SK-N-SH (cell line): Measurements from ENCODE around the gene ASS1. TPM values are rescaled to one million over a fixed set of nuclear protein-coding genes. Genes with fewer than 3 reads are reported as not detected.

ENCODE experiments used
- CTCF ChIA-PET: fragments of 300-600, 350-600 bp; formaldehyde crosslinking; extraction: SDS; loops from one replicate; lab custom pipeline; 2021; lab: Yijun Ruan, JAX
- POLR2A ChIA-PET: fragments of 350-600 bp; sonication (Branson Sonifier 250); formaldehyde crosslinking; extraction: SDS; loops from one replicate; lab custom pipeline; 2020; ENCODE audit warnings: antibody characterized with exemption, inconsistent platforms; lab: Yijun Ruan, JAX
- DNase-seq: peaks from one replicate; pipeline ENCODE4 v3.0.0; 2012
- H2AFZ ChIP-seq: fragments of 200-600 bp; sonication (generic); 2 replicates; pipeline ENCODE4 v1.8.1; 2016; ENCODE audit warnings: antibody characterized with exemption, mild to moderate bottlenecking, low read depth
- H3F3A ChIP-seq: fragments of 200-600 bp; sonication (generic); replicated peaks from 2 replicates; pipeline ENCODE3; 2016; ENCODE audit warnings: antibody characterized with exemption, mild to moderate bottlenecking; ENCODE audit not compliant: insufficient read depth
- H3K27ac ChIP-seq, 2 experiments: fragments of 200-500 bp in 1 of 2; fragments of 200-600 bp in 1 of 2; sonication (Bioruptor generic) in 1 of 2; sonication (generic), shearing (Covaris generic) in 1 of 2; 2 replicates each; pipeline versions ENCODE4 v1.5.1 to v1.6.1; 2014 to 2016; ENCODE audit warnings: low read depth in 2 of 2, inconsistent platforms in 1 of 2, low read length in 1 of 2, mild to moderate bottlenecking in 1 of 2, mixed read lengths in 1 of 2
- H3K27me3 ChIP-seq: fragments of 200-600 bp; sonication (generic), shearing (Covaris generic); 2 replicates; pipeline ENCODE4 v1.6.1; 2016; ENCODE audit warnings: mixed run types; ENCODE audit not compliant: insufficient read depth
- H3K36me3 ChIP-seq, 2 experiments: fragments of 200-500 bp in 1 of 2; fragments of 200-600 bp in 1 of 2; sonication (Bioruptor generic) in 1 of 2; sonication (generic) in 1 of 2; replicated peaks in 1 of 2; 2 replicates each; pipeline versions ENCODE3 to v1.5.1; 2014 to 2016; ENCODE audit warnings: low read length in 1 of 2, mild to moderate bottlenecking in 1 of 2; ENCODE audit not compliant: insufficient read depth in 2 of 2, control insufficient read depth in 1 of 2
- H3K4me1 ChIP-seq, 2 experiments: fragments of 200-500 bp in 1 of 2; fragments of 200-600 bp in 1 of 2; sonication (Bioruptor generic) in 1 of 2; sonication (generic), shearing (Covaris generic) in 1 of 2; 2 replicates each; pipeline versions ENCODE4 v1.5.1 to v1.6.1; 2014 to 2016; ENCODE audit warnings: low read depth in 1 of 2, low read length in 1 of 2, mixed run types in 1 of 2; ENCODE audit not compliant: insufficient read depth in 2 of 2, control insufficient read depth in 1 of 2
- H3K4me2 ChIP-seq: fragments of 200-600 bp; sonication (generic), shearing (Covaris generic); 2 replicates; pipeline ENCODE4 v1.6.1; 2017; ENCODE audit warnings: mixed run types
- H3K4me3 ChIP-seq, 2 experiments: fragments of 200-500 bp in 1 of 2; fragments of 200-600 bp in 1 of 2; sonication (Bioruptor generic) in 1 of 2; sonication (generic), shearing (Covaris generic) in 1 of 2; 2 replicates each; pipeline versions ENCODE4 v1.5.1 to v1.8.1; 2014 to 2016; ENCODE audit warnings: low read depth in 2 of 2, inconsistent platforms in 1 of 2, low read length in 1 of 2, mild to moderate bottlenecking in 1 of 2, mixed read lengths in 1 of 2, moderate library complexity in 1 of 2
- H3K79me2 ChIP-seq: fragments of 200-600 bp; sonication (generic); 2 replicates; pipeline ENCODE4 v1.8.1; 2017; ENCODE audit warnings: mild to moderate bottlenecking; ENCODE audit not compliant: insufficient read depth
- H3K9ac ChIP-seq: fragments of 200-600 bp; sonication (generic); 2 replicates; pipeline ENCODE4 v1.6.1; 2017; ENCODE audit warnings: mixed run types
- H3K9me2 ChIP-seq: fragments of 200-600 bp; sonication (generic); 2 replicates; pipeline ENCODE4 v1.6.1; 2017; ENCODE audit warnings: mixed run types
- H3K9me3 ChIP-seq: fragments of 200-600 bp; sonication (generic); 2 replicates; pipeline ENCODE4 v1.6.1; 2017; ENCODE audit warnings: mixed run types, mild to moderate bottlenecking, moderate library complexity
- H4K20me1 ChIP-seq: fragments of 200-600 bp; sonication (generic); 2 replicates; pipeline ENCODE4 v1.6.1; 2017; ENCODE audit warnings: mild to moderate bottlenecking, mixed run types; ENCODE audit not compliant: insufficient read depth
- ELF1 ChIP-seq: IDR thresholded peaks from 2 replicates; pipeline ENCODE4 v1.4.0; 2012
- EP300 ChIP-seq, 2 experiments: IDR thresholded peaks; 2 replicates each; pipeline versions ENCODE4 v1.4.0 to v1.6.1; 2012; ENCODE audit warnings: borderline replicate concordance in 1 of 2, low read depth in 1 of 2, low read length in 1 of 2
- FOXJ3 ChIP-seq: sonication (generic); formaldehyde crosslinking; IDR thresholded peaks from 2 replicates; pipeline ENCODE4 v1.5.1; 2020; ENCODE audit warnings: mild to moderate bottlenecking, missing genetic modification reagents
- FOXM1 ChIP-seq: IDR thresholded peaks from 2 replicates; pipeline ENCODE4 v1.4.0; 2012; ENCODE audit warnings: low read depth, mild to moderate bottlenecking
- GATA2 ChIP-seq: sonication (generic); formaldehyde crosslinking; IDR thresholded peaks from 2 replicates; pipeline ENCODE4 v1.5.0; 2020; ENCODE audit warnings: mild to moderate bottlenecking, missing genetic modification reagents
- JUND ChIP-seq: IDR thresholded peaks from 2 replicates; pipeline ENCODE4 v1.4.0; 2012
- MEF2A ChIP-seq: IDR thresholded peaks from 2 replicates; pipeline ENCODE4 v1.4.0; 2012; ENCODE audit warnings: low read depth, borderline replicate concordance
- MXI1 ChIP-seq: IDR thresholded peaks from 2 replicates; pipeline ENCODE4 v1.6.1; 2012; ENCODE audit warnings: mild to moderate bottlenecking, low read depth, low read length, improper control_type of control experiment
- NFIC ChIP-seq: IDR thresholded peaks from 2 replicates; pipeline ENCODE4 v1.4.0; 2012; ENCODE audit warnings: borderline replicate concordance
- RAD21 ChIP-seq: IDR thresholded peaks from 2 replicates; pipeline ENCODE4 v1.6.1; 2012; ENCODE audit warnings: mild to moderate bottlenecking, low read length
- RCOR1 ChIP-seq: fragments of 150-350 bp; IDR thresholded peaks from 2 replicates; pipeline ENCODE4 v1.6.1; 2017; ENCODE audit warnings: antibody characterized with exemption, low read length
- USF1 ChIP-seq: IDR thresholded peaks from 2 replicates; pipeline ENCODE4 v1.4.0; 2012; ENCODE audit warnings: low read depth, borderline replicate concordance
- YY1 ChIP-seq: IDR thresholded peaks from 2 replicates; pipeline ENCODE4 v1.4.0; 2012; ENCODE audit warnings: low read depth, mild to moderate bottlenecking
- ZBTB33 ChIP-seq: IDR thresholded peaks from 2 replicates; pipeline ENCODE4 v1.4.0; 2012; ENCODE audit warnings: low read depth, borderline replicate concordance
- WGBS: methylation state at CpG from one replicate; pipeline ENCODE4 v1.1.6; 2017; ENCODE audit warnings: low lambda C conversion rate; 5-methylcytosine and 5-hydroxymethylcytosine counted together
- polyA plus RNA-seq, 3 experiments: library from polyadenylated mRNA; depleted of rRNA; stranded (reverse); fragments of >200 nt; gene quantifications; 2 replicates each; pipeline ENCODE4 v1.2.3, GENCODE V29; 2012
- TF ChIP-seq, protein P1 (sequence below): IDR thresholded peaks from 2 replicates; pipeline ENCODE4 v1.4.0; 2012; ENCODE audit warnings: low read depth
- TF ChIP-seq, protein P2 (sequence below): fragments of 150-350 bp; IDR thresholded peaks from 2 replicates; pipeline ENCODE4 v1.6.1; 2017; ENCODE audit warnings: antibody characterized with exemption, low read length, low read depth, borderline replicate concordance
- TF ChIP-seq, protein P3 (sequence below): fragments of 150-350 bp; IDR thresholded peaks from 2 replicates; pipeline ENCODE4 v1.6.1; 2016; ENCODE audit warnings: mild to moderate bottlenecking, low read depth, low read length

ASS1 gene
- polyA plus RNA-seq, 1 of the 3 experiments (the other 2 are of a cell fraction): 0.59 TPM

DNA sequence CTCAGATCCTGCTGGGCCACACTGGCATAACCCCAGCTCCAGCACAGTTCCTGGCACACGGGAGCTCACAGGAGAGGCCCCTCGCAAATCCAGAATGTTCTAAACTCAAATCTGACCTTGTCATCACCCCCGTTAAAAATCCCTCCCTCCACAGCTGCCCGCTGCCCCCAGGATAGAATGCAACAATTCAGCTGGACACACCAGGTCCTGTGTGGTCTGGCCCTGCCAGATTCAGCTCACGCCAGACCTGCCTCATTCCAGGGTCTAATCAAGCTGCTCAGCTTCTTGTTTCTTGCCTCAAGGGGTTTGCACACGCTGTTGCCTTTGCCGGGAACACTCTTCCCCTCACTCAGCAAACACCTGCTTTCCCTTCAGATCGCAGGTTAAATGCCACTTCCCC is 45.0 kb upstream of the ASS1 start:
- Histone ChIP-seq H2AFZ (no peak overlapping the region), H3K4me2 (no peak overlapping the region), H3K27me3 (no peaks in the 10 kb centered on the region), H3K9ac (no peak overlapping the region), H3F3A (no peaks in the 10 kb centered on the region), H3K4me1 (peaks cover 0 to 16% of the 10 kb centered on the region in 2 experiments; a peak in 1 of 4 replicates), H3K9me2 (no peaks in the 10 kb centered on the region), H4K20me1 (no peaks in the 10 kb centered on the region), H3K9me3 (no peaks in the 10 kb centered on the region), H3K4me3 (no peak overlapping the region), H3K27ac (peak overlapping the region in 1 of 2 experiments; percentile 60; a peak in 2 of 4 replicates), H3K79me2 (no peaks in the 10 kb centered on the region), H3K36me3 (no peaks in the 10 kb centered on the region)
- DNase-seq: peak; percentile 81
- ChIA-PET POLR2A (interaction anchor here (1.0 to 1.2 kb wide), 2 partner anchors 21 to 30 kb away, joined by 3 to 4 read pairs; no protein-coding TSS in a partner anchor), CTCF (interaction anchor here (1.1 to 1.5 kb wide), 2 partner anchors 46 to 284 kb away, joined by 4 to 5 read pairs; no protein-coding TSS in a partner anchor)
- TF ChIP-seq EP300 (IDR thresholded peaks at IDR 0.05; ENCODE audit: borderline replicate concordance in 1 of 2, low read depth in 1 of 2, low read length in 1 of 2) (peak in 1 of 2 experiments; percentile 66; a peak in 1 of 4 replicates), FOXM1 (no peak), FOXJ3 (peak; percentile 63; the same call in 1 of the 2 replicates), MXI1 (no peak), ELF1 (no peak), RAD21 (no peak), JUND (no peak), NFIC (no peak), ZBTB33 (no peak), GATA2 (CRISPR knock-in tag) (peak; percentile 41; the same call in 1 of the 2 replicates), USF1 (no peak), MEF2A (no peak), YY1 (no peak), RCOR1 (peak; percentile 62; the same call in 1 of the 2 replicates)
- TF ChIP-seq, protein P1, sequence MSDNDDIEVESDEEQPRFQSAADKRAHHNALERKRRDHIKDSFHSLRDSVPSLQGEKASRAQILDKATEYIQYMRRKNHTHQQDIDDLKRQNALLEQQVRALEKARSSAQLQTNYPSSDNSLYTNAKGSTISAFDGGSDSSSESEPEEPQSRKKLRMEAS: no peak
- TF ChIP-seq, protein P2, sequence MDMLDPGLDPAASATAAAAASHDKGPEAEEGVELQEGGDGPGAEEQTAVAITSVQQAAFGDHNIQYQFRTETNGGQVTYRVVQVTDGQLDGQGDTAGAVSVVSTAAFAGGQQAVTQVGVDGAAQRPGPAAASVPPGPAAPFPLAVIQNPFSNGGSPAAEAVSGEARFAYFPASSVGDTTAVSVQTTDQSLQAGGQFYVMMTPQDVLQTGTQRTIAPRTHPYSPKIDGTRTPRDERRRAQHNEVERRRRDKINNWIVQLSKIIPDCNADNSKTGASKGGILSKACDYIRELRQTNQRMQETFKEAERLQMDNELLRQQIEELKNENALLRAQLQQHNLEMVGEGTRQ: no peak
- TF ChIP-seq, protein P3, sequence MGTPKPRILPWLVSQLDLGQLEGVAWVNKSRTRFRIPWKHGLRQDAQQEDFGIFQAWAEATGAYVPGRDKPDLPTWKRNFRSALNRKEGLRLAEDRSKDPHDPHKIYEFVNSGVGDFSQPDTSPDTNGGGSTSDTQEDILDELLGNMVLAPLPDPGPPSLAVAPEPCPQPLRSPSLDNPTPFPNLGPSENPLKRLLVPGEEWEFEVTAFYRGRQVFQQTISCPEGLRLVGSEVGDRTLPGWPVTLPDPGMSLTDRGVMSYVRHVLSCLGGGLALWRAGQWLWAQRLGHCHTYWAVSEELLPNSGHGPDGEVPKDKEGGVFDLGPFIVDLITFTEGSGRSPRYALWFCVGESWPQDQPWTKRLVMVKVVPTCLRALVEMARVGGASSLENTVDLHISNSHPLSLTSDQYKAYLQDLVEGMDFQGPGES: no peak
- WGBS: 52% methylated on average over 8 of the region's 8 CpGs
